HepG2 (cell line): Measurements from ENCODE around the gene NUP153. TPM values are rescaled to one million over a fixed set of nuclear protein-coding genes. Genes with fewer than 3 reads are reported as not detected.

Experiments used
- ARHGAP35 ChIP-seq: sonication (generic); formaldehyde crosslinking; IDR thresholded peaks from 2 replicates; pipeline ENCODE4 v1.9.0; 2022; ENCODE audit warnings: mild to moderate bottlenecking, inconsistent platforms, moderate library complexity, missing genetic modification reagents, borderline replicate concordance
- BRCA1 ChIP-seq: sonication (generic); formaldehyde crosslinking; IDR thresholded peaks from 2 replicates; pipeline ENCODE4 v1.4.0; 2020; ENCODE audit warnings: missing genetic modification reagents
- CEBPG ChIP-seq: IDR thresholded peaks from 2 replicates; pipeline ENCODE4 v1.6.1; 2016
- GPN1 ChIP-seq: sonication (generic); formaldehyde crosslinking; IDR thresholded peaks from 2 replicates; pipeline ENCODE4 v1.5.1; 2020; ENCODE audit warnings: missing genetic modification reagents, borderline replicate concordance
- KDM6A ChIP-seq: IDR thresholded peaks from 2 replicates; pipeline ENCODE4 v1.6.1; 2016; ENCODE audit warnings: low read depth
- MZF1 ChIP-seq: sonication (generic); formaldehyde crosslinking; IDR thresholded peaks from 2 replicates; pipeline ENCODE4 v1.8.1; 2023; ENCODE audit warnings: mild to moderate bottlenecking, missing genetic modification reagents, borderline replicate concordance
- NFATC3 ChIP-seq: sonication (generic); formaldehyde crosslinking; IDR thresholded peaks from 2 replicates; pipeline ENCODE4 v1.5.1; 2020; ENCODE audit warnings: mild to moderate bottlenecking, missing genetic modification reagents
- RFXANK ChIP-seq: IDR thresholded peaks from 2 replicates; pipeline ENCODE4 v1.6.1; 2016
- TEAD2 ChIP-seq: sonication (generic); formaldehyde crosslinking; IDR thresholded peaks from 2 replicates; pipeline ENCODE4 v1.9.0; 2021; ENCODE audit warnings: missing genetic modification reagents
- ZFP37 ChIP-seq: sonication (generic); formaldehyde crosslinking; IDR thresholded peaks from 2 replicates; pipeline ENCODE4 v1.4.0; 2020; ENCODE audit warnings: missing genetic modification reagents, borderline replicate concordance
- ZNF768 ChIP-seq: sonication (generic); formaldehyde crosslinking; IDR thresholded peaks from 2 replicates; pipeline ENCODE4 v1.4.0; 2020; ENCODE audit warnings: missing genetic modification reagents
- polyA plus RNA-seq, 8 experiments: library from polyadenylated mRNA; depleted of rRNA in 3 of 8; stranded (reverse) in 7 of 8; unstranded in 1 of 8; fragments of >200 nt; fragmentation: Illumina TruSeq in 4 of 8; extraction: Trizol in 4 of 8; gene quantifications; 2 replicates each; pipeline versions ENCODE4 v1.2.1 to v1.2.3, GENCODE V29; 2011 to 2016; ENCODE audit warnings: low read depth in 4 of 8, missing spikeins in 1 of 8, mixed read lengths in 1 of 8; ENCODE audit not compliant: insufficient read depth in 1 of 8
- total RNA-seq, 5 experiments: library from RNA; depleted of rRNA; stranded (reverse); fragments of >200 nt; fragmentation: Illumina TruSeq; extraction: Trizol; gene quantifications; 2 replicates each; pipeline ENCODE4 v1.2.3, GENCODE V29; 2016; ENCODE audit warnings: low read depth in 1 of 5
- TF ChIP-seq, protein P1 (sequence below): sonication (generic); formaldehyde crosslinking; IDR thresholded peaks from 2 replicates; pipeline ENCODE4; 2020; ENCODE audit warnings: missing genetic modification reagents, mild to moderate bottlenecking, borderline replicate concordance
- TF ChIP-seq, protein P2 (sequence below): sonication (generic); formaldehyde crosslinking; IDR thresholded peaks from 2 replicates; pipeline ENCODE4 v1.9.0; 2021; ENCODE audit warnings: mild to moderate bottlenecking, missing genetic modification reagents
- TF ChIP-seq, protein P3 (sequence below): fragments of 450-650 bp; IDR thresholded peaks from 2 replicates; pipeline ENCODE4 v1.6.1; 2016

Gene NUP153
- total and polyA plus RNA-seq, 2 of the 13 experiments (the other 11 are each of a cell fraction or from before 2014, with no cell fraction given): 29.8 to 55.2 TPM

DNA sequence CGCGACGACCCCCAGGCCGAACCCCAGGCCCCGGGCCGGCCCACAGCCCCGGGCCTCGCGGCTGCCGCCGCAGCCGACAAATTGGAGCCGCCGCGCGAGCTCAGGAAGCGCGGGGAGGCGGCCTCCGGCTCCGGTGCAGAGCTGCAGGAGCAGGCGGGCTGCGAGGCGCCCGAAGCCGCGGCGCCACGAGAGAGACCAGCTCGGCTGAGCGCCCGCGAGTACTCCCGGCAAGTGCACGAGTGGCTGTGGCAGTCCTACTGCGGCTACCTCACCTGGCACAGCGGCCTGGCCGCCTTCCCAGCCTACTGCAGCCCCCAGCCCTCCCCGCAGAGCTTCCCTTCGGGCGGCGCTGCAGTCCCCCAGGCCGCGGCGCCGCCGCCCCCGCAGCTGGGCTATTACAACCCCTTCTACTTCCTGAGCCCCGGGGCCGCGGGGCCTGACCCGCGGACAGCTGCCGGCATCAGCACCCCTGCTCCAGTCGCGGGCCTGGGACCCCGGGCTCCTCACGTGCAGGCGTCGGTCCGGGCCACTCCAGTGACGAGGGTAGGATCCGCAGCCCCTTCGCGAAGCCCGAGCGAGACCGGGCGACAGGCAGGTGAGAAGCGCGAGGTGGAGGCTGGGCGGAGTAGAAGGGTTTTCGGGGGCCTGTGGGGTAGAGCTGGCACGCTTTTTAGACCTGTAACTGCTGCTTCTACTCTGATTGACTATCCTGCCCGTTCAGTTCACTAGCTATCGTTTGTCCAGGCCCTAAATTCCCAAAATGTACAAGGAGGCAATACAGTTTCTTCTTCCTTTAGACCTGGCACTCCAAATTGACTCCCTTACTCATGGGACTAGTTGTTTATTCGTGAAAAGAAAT, 106.0 kb downstream of the NUP153 start (continued):
- TF ChIP-seq, protein P1, sequence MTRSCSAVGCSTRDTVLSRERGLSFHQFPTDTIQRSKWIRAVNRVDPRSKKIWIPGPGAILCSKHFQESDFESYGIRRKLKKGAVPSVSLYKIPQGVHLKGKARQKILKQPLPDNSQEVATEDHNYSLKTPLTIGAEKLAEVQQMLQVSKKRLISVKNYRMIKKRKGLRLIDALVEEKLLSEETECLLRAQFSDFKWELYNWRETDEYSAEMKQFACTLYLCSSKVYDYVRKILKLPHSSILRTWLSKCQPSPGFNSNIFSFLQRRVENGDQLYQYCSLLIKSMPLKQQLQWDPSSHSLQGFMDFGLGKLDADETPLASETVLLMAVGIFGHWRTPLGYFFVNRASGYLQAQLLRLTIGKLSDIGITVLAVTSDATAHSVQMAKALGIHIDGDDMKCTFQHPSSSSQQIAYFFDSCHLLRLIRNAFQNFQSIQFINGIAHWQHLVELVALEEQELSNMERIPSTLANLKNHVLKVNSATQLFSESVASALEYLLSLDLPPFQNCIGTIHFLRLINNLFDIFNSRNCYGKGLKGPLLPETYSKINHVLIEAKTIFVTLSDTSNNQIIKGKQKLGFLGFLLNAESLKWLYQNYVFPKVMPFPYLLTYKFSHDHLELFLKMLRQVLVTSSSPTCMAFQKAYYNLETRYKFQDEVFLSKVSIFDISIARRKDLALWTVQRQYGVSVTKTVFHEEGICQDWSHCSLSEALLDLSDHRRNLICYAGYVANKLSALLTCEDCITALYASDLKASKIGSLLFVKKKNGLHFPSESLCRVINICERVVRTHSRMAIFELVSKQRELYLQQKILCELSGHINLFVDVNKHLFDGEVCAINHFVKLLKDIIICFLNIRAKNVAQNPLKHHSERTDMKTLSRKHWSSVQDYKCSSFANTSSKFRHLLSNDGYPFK (CRISPR knock-in tag): no peak
- TF ChIP-seq KDM6A (CRISPR knock-in tag): no peak
- TF ChIP-seq MZF1 (CRISPR knock-in tag): no peak
- TF ChIP-seq, protein P2, sequence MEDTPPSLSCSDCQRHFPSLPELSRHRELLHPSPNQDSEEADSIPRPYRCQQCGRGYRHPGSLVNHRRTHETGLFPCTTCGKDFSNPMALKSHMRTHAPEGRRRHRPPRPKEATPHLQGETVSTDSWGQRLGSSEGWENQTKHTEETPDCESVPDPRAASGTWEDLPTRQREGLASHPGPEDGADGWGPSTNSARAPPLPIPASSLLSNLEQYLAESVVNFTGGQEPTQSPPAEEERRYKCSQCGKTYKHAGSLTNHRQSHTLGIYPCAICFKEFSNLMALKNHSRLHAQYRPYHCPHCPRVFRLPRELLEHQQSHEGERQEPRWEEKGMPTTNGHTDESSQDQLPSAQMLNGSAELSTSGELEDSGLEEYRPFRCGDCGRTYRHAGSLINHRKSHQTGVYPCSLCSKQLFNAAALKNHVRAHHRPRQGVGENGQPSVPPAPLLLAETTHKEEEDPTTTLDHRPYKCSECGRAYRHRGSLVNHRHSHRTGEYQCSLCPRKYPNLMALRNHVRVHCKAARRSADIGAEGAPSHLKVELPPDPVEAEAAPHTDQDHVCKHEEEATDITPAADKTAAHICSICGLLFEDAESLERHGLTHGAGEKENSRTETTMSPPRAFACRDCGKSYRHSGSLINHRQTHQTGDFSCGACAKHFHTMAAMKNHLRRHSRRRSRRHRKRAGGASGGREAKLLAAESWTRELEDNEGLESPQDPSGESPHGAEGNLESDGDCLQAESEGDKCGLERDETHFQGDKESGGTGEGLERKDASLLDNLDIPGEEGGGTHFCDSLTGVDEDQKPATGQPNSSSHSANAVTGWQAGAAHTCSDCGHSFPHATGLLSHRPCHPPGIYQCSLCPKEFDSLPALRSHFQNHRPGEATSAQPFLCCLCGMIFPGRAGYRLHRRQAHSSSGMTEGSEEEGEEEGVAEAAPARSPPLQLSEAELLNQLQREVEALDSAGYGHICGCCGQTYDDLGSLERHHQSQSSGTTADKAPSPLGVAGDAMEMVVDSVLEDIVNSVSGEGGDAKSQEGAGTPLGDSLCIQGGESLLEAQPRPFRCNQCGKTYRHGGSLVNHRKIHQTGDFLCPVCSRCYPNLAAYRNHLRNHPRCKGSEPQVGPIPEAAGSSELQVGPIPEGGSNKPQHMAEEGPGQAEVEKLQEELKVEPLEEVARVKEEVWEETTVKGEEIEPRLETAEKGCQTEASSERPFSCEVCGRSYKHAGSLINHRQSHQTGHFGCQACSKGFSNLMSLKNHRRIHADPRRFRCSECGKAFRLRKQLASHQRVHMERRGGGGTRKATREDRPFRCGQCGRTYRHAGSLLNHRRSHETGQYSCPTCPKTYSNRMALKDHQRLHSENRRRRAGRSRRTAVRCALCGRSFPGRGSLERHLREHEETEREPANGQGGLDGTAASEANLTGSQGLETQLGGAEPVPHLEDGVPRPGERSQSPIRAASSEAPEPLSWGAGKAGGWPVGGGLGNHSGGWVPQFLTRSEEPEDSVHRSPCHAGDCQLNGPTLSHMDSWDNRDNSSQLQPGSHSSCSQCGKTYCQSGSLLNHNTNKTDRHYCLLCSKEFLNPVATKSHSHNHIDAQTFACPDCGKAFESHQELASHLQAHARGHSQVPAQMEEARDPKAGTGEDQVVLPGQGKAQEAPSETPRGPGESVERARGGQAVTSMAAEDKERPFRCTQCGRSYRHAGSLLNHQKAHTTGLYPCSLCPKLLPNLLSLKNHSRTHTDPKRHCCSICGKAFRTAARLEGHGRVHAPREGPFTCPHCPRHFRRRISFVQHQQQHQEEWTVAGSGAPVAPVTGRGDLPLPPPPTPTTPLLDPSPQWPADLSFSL: peak; percentile 68; the same call in 1 of the 2 replicates
- TF ChIP-seq TEAD2 (CRISPR knock-in tag): peak; percentile 60; the same call in 1 of the 2 replicates
- TF ChIP-seq ZNF768: no peak; the same call in none of the 2 replicates
- 0 out of 2 replicates have a peak, but pooled peaks have one; percentile 45 for TF ChIP-seq ZFP37 (CRISPR knock-in tag)
- TF ChIP-seq BRCA1 (CRISPR knock-in tag): no peak
- TF ChIP-seq ARHGAP35 (CRISPR knock-in tag): 0 out of 2 replicates have a peak, but pooled peaks have one; percentile 75
- TF ChIP-seq RFXANK (CRISPR knock-in tag): no peak
- TF ChIP-seq, protein P3, sequence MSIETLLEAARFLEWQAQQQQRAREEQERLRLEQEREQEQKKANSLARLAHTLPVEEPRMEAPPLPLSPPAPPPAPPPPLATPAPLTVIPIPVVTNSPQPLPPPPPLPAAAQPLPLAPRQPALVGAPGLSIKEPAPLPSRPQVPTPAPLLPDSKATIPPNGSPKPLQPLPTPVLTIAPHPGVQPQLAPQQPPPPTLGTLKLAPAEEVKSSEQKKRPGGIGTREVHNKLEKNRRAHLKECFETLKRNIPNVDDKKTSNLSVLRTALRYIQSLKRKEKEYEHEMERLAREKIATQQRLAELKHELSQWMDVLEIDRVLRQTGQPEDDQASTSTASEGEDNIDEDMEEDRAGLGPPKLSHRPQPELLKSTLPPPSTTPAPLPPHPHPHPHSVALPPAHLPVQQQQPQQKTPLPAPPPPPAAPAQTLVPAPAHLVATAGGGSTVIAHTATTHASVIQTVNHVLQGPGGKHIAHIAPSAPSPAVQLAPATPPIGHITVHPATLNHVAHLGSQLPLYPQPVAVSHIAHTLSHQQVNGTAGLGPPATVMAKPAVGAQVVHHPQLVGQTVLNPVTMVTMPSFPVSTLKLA: no peak
- no peak for TF ChIP-seq GPN1 (CRISPR knock-in tag)
- no peak for TF ChIP-seq CEBPG (CRISPR knock-in tag)
- no peak for TF ChIP-seq NFATC3 (CRISPR knock-in tag)
